RWPE2 (cell line): ENCODE measurements around the gene KIAA1755.
A peak's percentile ranks its signal among the peaks of the same experiment; 100 is the strongest.

ENCODE experiments used
- ATAC-seq: fragments of 200-7000 bp; cut with Tn5 transposase; 3 replicates; pipeline ENCODE4 v1.9.1; 2021; ENCODE audit warnings: low read depth
- DNase-seq: peaks from one replicate; pipeline ENCODE4 v3.0.0-alpha.2; 2020; ENCODE audit warnings: low spot score
- H3K27ac ChIP-seq: fragments of 450-650 bp; 2 replicates; pipeline ENCODE4 v1.5.1; 2017; ENCODE audit warnings: mild to moderate bottlenecking; ENCODE audit not compliant: poor library complexity, severe bottlenecking
- H3K27me3 ChIP-seq: fragments of 250-450 bp; sonication (Bioruptor Pico); 2 replicates; pipeline ENCODE4 v1.5.1; 2021; ENCODE audit warnings: mild to moderate bottlenecking, moderate library complexity; ENCODE audit not compliant: insufficient read depth, poor library complexity, severe bottlenecking
- H3K36me3 ChIP-seq: fragments of 250-450 bp; sonication (Bioruptor Pico); 2 replicates; pipeline ENCODE4 v1.5.1; 2020; ENCODE audit warnings: low read depth, mild to moderate bottlenecking, moderate library complexity
- H3K4me1 ChIP-seq: fragments of 250-450 bp; sonication (Bioruptor Pico); 2 replicates; pipeline ENCODE4 v1.5.1; 2021; ENCODE audit warnings: mild to moderate bottlenecking, moderate library complexity; ENCODE audit not compliant: insufficient read depth, poor library complexity, severe bottlenecking
- H3K4me3 ChIP-seq: fragments of 250-450 bp; sonication (Bioruptor Pico); 2 replicates; pipeline ENCODE4 v1.5.1; 2021; ENCODE audit warnings: mild to moderate bottlenecking, moderate library complexity; ENCODE audit not compliant: severe bottlenecking
- H3K9me3 ChIP-seq: fragments of 250-450 bp; sonication (Bioruptor Pico); 2 replicates; pipeline ENCODE4 v1.5.1; 2021; ENCODE audit warnings: mild to moderate bottlenecking, moderate library complexity; ENCODE audit not compliant: severe bottlenecking
- TF ChIP-seq, protein P1 (sequence below): fragments of 450-650 bp; IDR thresholded peaks from one replicate; pipeline ENCODE4 v1.5.1; 2017; ENCODE audit warnings: mild to moderate bottlenecking, moderate library complexity; ENCODE audit not compliant: poor library complexity, severe bottlenecking

The KIAA1755 gene

DNA sequence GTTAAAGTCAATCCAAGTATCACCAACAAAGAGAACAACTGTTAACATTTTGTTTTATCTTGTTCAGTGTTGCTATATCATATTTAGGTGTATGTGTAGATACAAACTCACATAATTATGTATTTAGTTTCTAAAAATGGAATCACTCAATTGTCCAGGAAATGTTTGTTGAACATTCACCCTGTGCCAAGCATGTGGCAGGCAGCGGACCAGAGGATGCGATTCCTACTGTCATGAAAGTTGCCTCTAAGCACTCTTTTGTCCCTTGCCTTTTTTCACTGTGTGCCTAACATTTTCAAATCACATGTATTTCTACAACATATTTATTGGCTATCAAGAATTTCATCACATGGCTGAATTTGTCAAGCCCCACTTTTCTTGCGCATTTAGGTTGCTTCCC lies 78.6 kb downstream of the KIAA1755 start:
- Histone ChIP-seq H3K9me3 (no peaks in the 10 kb centered on the region), H3K36me3 (no peaks in the 10 kb centered on the region), H3K27me3 (no peaks in the 10 kb centered on the region), H3K4me1 (peaks cover 29% of the 10 kb centered on the region), H3K27ac (peak overlapping the region; percentile 99), H3K4me3 (no peak overlapping the region)
- no peak for DNase-seq
- TF ChIP-seq, protein P1, sequence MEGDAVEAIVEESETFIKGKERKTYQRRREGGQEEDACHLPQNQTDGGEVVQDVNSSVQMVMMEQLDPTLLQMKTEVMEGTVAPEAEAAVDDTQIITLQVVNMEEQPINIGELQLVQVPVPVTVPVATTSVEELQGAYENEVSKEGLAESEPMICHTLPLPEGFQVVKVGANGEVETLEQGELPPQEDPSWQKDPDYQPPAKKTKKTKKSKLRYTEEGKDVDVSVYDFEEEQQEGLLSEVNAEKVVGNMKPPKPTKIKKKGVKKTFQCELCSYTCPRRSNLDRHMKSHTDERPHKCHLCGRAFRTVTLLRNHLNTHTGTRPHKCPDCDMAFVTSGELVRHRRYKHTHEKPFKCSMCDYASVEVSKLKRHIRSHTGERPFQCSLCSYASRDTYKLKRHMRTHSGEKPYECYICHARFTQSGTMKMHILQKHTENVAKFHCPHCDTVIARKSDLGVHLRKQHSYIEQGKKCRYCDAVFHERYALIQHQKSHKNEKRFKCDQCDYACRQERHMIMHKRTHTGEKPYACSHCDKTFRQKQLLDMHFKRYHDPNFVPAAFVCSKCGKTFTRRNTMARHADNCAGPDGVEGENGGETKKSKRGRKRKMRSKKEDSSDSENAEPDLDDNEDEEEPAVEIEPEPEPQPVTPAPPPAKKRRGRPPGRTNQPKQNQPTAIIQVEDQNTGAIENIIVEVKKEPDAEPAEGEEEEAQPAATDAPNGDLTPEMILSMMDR = no peak
- ATAC-seq = no peak

GRCh38 chr20:38181207-38181801 lies 79.2 kb downstream of the KIAA1755 start:
- H3K4me1 ChIP-seq = peaks cover 24% of the 10 kb centered on the region
- peak; percentile 77 for DNase-seq
- ATAC-seq = no peak

DNA sequence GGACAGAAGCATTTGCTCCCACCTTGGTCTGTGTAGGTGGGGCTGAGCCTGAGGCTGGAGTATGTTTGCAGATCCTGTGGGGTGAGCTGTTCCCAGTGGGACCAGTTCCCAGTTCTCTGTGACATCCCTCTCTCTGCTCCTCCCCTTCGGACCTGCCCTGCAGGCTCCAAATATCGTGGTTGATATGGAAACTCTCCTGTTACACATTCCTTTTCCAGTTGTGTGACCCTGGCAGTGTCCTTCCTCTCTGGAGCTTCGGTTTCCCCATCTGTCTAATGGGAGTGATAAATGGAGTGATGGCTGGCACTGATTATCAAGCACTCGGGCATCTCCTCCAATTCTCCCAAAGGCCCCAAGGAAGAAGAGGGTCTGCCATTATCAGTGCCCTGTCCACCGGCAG lies 79.8 kb downstream of the KIAA1755 start:
- peak; percentile 62 for DNase-seq
- Histone ChIP-seq H3K4me1 (peaks cover 22% of the 10 kb centered on the region), H3K27me3 (no peaks in the 10 kb centered on the region), H3K27ac (peak overlapping the region; percentile 99), H3K36me3 (no peaks in the 10 kb centered on the region), H3K9me3 (no peaks in the 10 kb centered on the region), H3K4me3 (no peak overlapping the region)
- no peak for ATAC-seq
- TF ChIP-seq, protein P1 = no peak

More at GRCh38 chr20:38181207-38181801, 79.2 kb downstream of the KIAA1755 start:
- TF ChIP-seq, protein P1 = no peak
- peak overlapping the region; percentile 99 for H3K27ac ChIP-seq
- H3K9me3 ChIP-seq = no peaks in the 10 kb centered on the region
- H3K4me3 ChIP-seq = no peak overlapping the region
- H3K36me3 ChIP-seq = no peaks in the 10 kb centered on the region
- no peaks in the 10 kb centered on the region for H3K27me3 ChIP-seq

DNA sequence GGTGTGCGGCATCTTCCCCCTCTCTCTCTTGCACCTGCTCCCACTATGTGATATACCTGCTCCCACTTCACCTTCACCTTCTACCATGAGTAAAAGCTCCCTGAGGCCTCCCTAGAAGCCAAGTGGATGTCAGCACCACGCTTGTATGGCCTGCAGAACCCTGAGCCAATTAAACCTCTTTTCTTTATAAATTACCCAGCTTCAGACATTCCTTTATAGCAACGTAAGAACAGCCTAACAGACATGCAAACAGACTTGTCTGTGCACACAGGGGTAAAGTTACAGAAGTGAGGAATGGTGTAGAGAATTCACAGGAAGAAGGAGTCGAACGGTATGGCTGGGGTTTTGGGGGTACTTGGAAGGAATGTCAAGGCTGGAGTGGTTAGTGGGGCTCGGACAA lies 80.7 kb downstream of the KIAA1755 start:
- Histone ChIP-seq H3K4me1 (peaks cover 18% of the 10 kb centered on the region), H3K9me3 (no peaks in the 10 kb centered on the region), H3K4me3 (no peak overlapping the region), H3K27me3 (no peaks in the 10 kb centered on the region), H3K27ac (no peak overlapping the region), H3K36me3 (no peaks in the 10 kb centered on the region)
- TF ChIP-seq, protein P1 = no peak
- peak; percentile 39 for DNase-seq
- no peak for ATAC-seq

- H3K4me3 ChIP-seq = no peak overlapping the region
- H3K27ac ChIP-seq = no peak overlapping the region
- ATAC-seq (no peak), DNase-seq (no peak)
- no peaks in the 10 kb centered on the region for H3K9me3 ChIP-seq
- peaks cover 12% of the 10 kb centered on the region for H3K4me1 ChIP-seq
- H3K36me3 ChIP-seq = no peaks in the 10 kb centered on the region
- TF ChIP-seq, protein P1 = no peak
- no peaks in the 10 kb centered on the region for H3K27me3 ChIP-seq
Measured at GRCh38 chr20:38178581-38178980, 82.0 kb downstream of the KIAA1755 start.
